ENCODE data around the gene TDG.
"Not testable (repeated sequence)": the region's sequence is repeated elsewhere in the genome, so short reads cannot be mapped to it uniquely, and the experiment has no call there.

The TDG gene

GRCh38 chr12:104024348-104024747, 58.7 kb downstream of the TDG start:
- DNase-seq: no peak

DNA sequence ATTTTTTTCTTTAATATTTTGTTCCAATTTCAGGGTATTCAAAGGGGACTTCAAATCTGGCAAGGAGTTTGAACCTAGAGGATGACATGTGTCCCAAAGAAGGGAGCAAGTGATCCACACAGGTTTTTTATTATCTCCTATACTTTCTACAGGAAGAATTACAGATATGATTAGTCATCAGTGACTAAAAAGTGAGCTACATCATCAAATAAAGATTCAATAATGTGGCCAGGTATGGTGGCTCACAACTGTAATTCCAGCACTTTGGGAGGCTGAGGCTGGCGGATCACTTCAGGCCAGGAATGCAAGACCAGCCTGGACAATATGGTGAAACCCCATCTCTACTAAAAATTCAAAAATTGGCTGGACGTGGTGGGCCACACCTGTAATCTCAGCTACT, 60.1 kb downstream of the TDG start:
- no peak for DNase-seq

DNA sequence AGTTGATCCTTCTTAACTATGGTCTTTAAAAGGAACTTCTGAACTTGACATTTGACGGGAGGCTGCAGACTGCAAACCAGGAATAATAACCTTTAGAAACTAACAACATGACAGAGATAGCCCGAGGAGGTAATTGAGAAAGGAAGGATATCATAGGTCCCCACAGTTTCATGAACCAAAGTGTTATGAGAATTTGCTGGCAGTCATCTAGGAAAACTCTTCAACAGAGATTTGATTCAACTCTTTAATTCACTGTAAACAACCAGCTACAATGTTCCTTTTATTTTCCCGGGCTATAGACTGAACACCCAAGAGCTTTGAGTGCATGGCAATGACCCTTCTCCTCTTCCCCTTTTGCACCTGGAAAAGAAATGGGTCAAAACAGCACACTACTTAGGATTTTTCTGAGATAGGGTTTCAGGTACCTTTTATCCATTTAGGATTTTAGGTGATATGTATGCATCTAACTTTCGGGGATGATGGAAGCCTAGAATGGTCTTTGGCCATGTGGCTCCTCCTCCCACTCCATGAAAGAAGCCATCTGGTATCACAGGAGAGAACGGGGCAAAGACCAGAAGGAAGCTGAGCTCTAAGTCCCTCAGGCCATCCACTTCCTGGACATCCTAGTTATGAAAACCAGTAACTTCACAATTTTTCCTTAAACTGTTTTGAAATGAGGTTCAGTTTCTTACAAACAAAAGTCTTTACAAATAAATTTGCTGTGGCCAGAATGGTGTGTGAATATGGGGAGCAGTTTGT, 61.3 kb downstream of the TDG start:
- DNase-seq: no peak

DNA sequence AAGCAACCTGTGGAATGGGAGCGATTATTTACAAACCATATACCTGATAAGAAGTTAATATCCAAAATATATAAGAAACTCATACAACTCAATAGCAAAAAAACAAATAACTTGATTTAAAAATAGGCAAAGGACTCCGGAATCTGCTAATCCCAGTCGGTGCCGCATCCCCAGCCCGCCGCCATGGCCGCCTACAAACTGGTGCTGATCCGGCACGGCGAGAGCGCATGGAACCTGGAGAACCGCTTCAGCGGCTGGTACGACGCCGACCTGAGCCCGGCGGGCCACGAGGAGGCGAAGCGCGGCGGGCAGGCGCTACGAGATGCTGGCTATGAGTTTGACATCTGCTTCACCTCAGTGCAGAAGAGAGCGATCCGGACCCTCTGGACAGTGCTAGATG, 64.9 kb downstream of the TDG start:
- DNase-seq: not testable (repeated sequence)

- DNase-seq: not testable (repeated sequence)
Measured at GRCh38 chr12:104036143-104036542, 70.5 kb downstream of the TDG start.
